CD4-positive, alpha-beta T cell (primary cell): ENCODE results near the gene CDHR2. TPM values are rescaled to one million over a fixed set of nuclear protein-coding genes. Genes with fewer than 3 reads are reported as not detected.
A peak's percentile ranks its signal among the peaks of the same experiment; 100 is the strongest.

Experiments
- ATAC-seq: fragments of 200-7000 bp; cut with Tn5 transposase; one replicate; pipeline ENCODE4 v1.10.0; 2022; ENCODE audit warnings: mild to moderate bottlenecking; ENCODE audit not compliant: poor library complexity
- CTCF ChIA-PET: fragments of 350-600 bp; sonication (Branson Sonifier 250); formaldehyde crosslinking; loops from one replicate; lab custom pipeline; 2021; ENCODE audit warnings: antibody characterized with exemption, inconsistent platforms; lab: Charles Lee
- POLR2A ChIA-PET: fragments of 350-600 bp; sonication (Branson Sonifier 250); formaldehyde crosslinking; loops from one replicate; lab custom pipeline; 2021; ENCODE audit warnings: antibody characterized with exemption, inconsistent platforms; lab: Charles Lee
- DNase-seq, 14 experiments: peaks; one replicate each; pipeline ENCODE4 v3.0.0-alpha.2; 2013 to 2020; ENCODE audit warnings: mixed read lengths in 2 of 14
- H3K27ac ChIP-seq, 2 donors: one replicate each; pipeline versions ENCODE4 v1.5.1 to v1.7.0; 2013; ENCODE audit warnings: low read length in 2 of 2, low read depth in 1 of 2, mild to moderate bottlenecking in 1 of 2
- H3K27me3 ChIP-seq, 2 experiments: 1 replicate in 1 of 2; 2 replicates in 1 of 2; pipeline versions ENCODE4 v1.6.1 to v1.7.0; 2013; ENCODE audit warnings: low read length in 2 of 2, control low read depth in 1 of 2, mild to moderate bottlenecking in 1 of 2, moderate library complexity in 1 of 2; ENCODE audit not compliant: insufficient read depth in 2 of 2, control insufficient read depth in 1 of 2
- H3K36me3 ChIP-seq: one replicate; pipeline ENCODE4 v1.6.1; 2013; ENCODE audit warnings: low read length, control low read depth; ENCODE audit not compliant: insufficient read depth
- H3K4me1 ChIP-seq: one replicate; pipeline ENCODE4 v1.6.1; 2013; ENCODE audit warnings: low read length, control low read depth; ENCODE audit not compliant: insufficient read depth
- H3K4me3 ChIP-seq: one replicate; pipeline ENCODE4 v1.5.1; 2013; ENCODE audit warnings: mild to moderate bottlenecking, low read length, moderate library complexity
- H3K9me3 ChIP-seq, 2 experiments: 1 replicate in 1 of 2; 2 replicates in 1 of 2; pipeline versions ENCODE4 v1.6.1 to v1.7.0; 2013; ENCODE audit warnings: low read length in 2 of 2, mild to moderate bottlenecking in 2 of 2, control low read depth in 1 of 2, moderate library complexity in 1 of 2; ENCODE audit not compliant: control insufficient read depth in 1 of 2, insufficient read depth in 1 of 2
- H3K27ac Mint-ChIP-seq: one replicate; pipeline ENCODE4 v1.8.0; 2020; ENCODE audit warnings: mixed read lengths
- H3K27me3 Mint-ChIP-seq: one replicate; pipeline ENCODE4 v1.8.0; 2021; ENCODE audit warnings: mixed read lengths
- H3K36me3 Mint-ChIP-seq: one replicate; pipeline ENCODE4 v1.8.0; 2021; ENCODE audit warnings: low read depth, mixed read lengths
- H3K4me1 Mint-ChIP-seq: one replicate; pipeline ENCODE4 v1.8.0; 2021; ENCODE audit warnings: low read depth, mixed read lengths
- H3K4me3 Mint-ChIP-seq: one replicate; pipeline ENCODE4 v1.8.0; 2020; ENCODE audit warnings: mild to moderate bottlenecking, mixed read lengths
- H3K9me3 Mint-ChIP-seq: one replicate; pipeline ENCODE4 v1.8.0; 2020; ENCODE audit warnings: mixed read lengths
- CTCF ChIP-seq: fragments of 200-600 bp; IDR thresholded peaks from one replicate; pipeline ENCODE4 v1.8.0; 2022; ENCODE audit warnings: antibody characterized with exemption, mild to moderate bottlenecking
- intact Hi-C, 2 experiments: fragments of 100-400 bp; cut with DNase I in 1 of 2; cut with micrococcal nuclease in 1 of 2; formaldehyde crosslinking; loops; one replicate each; pipeline versions ENCODE4 v1.15.1 to v1.9.0; 2023 to 2025; cut with DNase I, micrococcal nuclease
- total RNA-seq, 174 experiments: library from RNA in 2 of 174; stranded (reverse) in 2 of 174; gene quantifications; one replicate each; pipeline ENCODE4 v1.2.3 and lab custom pipeline; 2021 to 2026

Gene CDHR2
- total RNA-seq, 2 experiments from 2014 or later: 1.6 to 2.0 TPM

GRCh38 chr5:176577312-176578176 is 28.4 kb downstream of the CDHR2 start:
- ATAC-seq (no peak), DNase-seq (no peak)
- H3K27me3 Mint-ChIP-seq: no peaks in the 10 kb centered on the region
- POLR2A ChIA-PET: interaction anchor here (1.2 kb wide), 1 partner anchor 161 kb away, joined by 3 read pairs; the partner anchor contains the start of gene CLTB
- intact Hi-C loops: loop anchor here (1.0 to 10.0 kb wide), 3 partner anchors 161 to 845 kb away; partner anchors contain the start of gene CLTB (in 1 of the 2)
- H3K36me3 ChIP-seq: no peaks in the 10 kb centered on the region
- no peak overlapping the region for H3K27ac Mint-ChIP-seq
- H3K27me3 ChIP-seq: no peaks in the 10 kb centered on the region
- TF ChIP-seq CTCF: no peak
- H3K4me1 ChIP-seq: peaks cover 13% of the 10 kb centered on the region
- no peaks in the 10 kb centered on the region for H3K9me3 Mint-ChIP-seq
- H3K4me3 ChIP-seq: no peak overlapping the region
- no peak overlapping the region for H3K4me3 Mint-ChIP-seq
- H3K4me1 Mint-ChIP-seq: no peaks in the 10 kb centered on the region
- H3K9me3 ChIP-seq: no peaks in the 10 kb centered on the region
- CTCF ChIA-PET: no interaction called here
- H3K36me3 Mint-ChIP-seq: no peaks in the 10 kb centered on the region
- H3K27ac ChIP-seq: no peak overlapping the region

GRCh38 chr5:176578391-176578808 is 29.3 kb downstream of the CDHR2 start:
- POLR2A ChIA-PET: interaction anchor here (1.2 kb wide), 1 partner anchor 162 kb away, joined by 3 read pairs; the partner anchor contains the start of gene CLTB
- no peaks in the 10 kb centered on the region for H3K9me3 Mint-ChIP-seq

GRCh38 chr5:176579323-176579722 is 30.2 kb downstream of the CDHR2 start:
- Mint-ChIP-seq H3K27ac (no peak overlapping the region), H3K27me3 (no peaks in the 10 kb centered on the region), H3K4me1 (no peaks in the 10 kb centered on the region), H3K9me3 (no peaks in the 10 kb centered on the region), H3K36me3 (no peaks in the 10 kb centered on the region), H3K4me3 (no peak overlapping the region)
- Histone ChIP-seq H3K4me3 (no peak overlapping the region), H3K27me3 (no peaks in the 10 kb centered on the region), H3K4me1 (peaks cover 6% of the 10 kb centered on the region), H3K27ac (no peak overlapping the region), H3K36me3 (no peaks in the 10 kb centered on the region), H3K9me3 (peaks cover 4 to 11% of the 10 kb centered on the region in 2 experiments)
- intact Hi-C loops: loop anchor here in 1 of 2 experiments (5.0 to 10.0 kb wide), 2 partner anchors 375 to 847 kb away; no protein-coding TSS in a partner anchor
- TF ChIP-seq CTCF: no peak
- POLR2A ChIA-PET: no interaction called here
- no peak for ATAC-seq
- DNase-seq: no peak
- CTCF ChIA-PET: interaction anchor here (1.1 kb wide), 1 partner anchor 17 kb away, joined by 4 read pairs; no protein-coding TSS in a partner anchor

More at GRCh38 chr5:176578391-176578808, 29.3 kb downstream of the CDHR2 start:
- H3K9me3 ChIP-seq: peaks cover 0 to 1% of the 10 kb centered on the region in 2 experiments
- no peaks in the 10 kb centered on the region for H3K27me3 ChIP-seq
- no peaks in the 10 kb centered on the region for H3K27me3 Mint-ChIP-seq
- CTCF ChIA-PET: interaction anchor here (1.1 kb wide), 1 partner anchor 18 kb away, joined by 4 read pairs; no protein-coding TSS in a partner anchor
- no peak overlapping the region for H3K27ac Mint-ChIP-seq
- H3K4me1 ChIP-seq: peaks cover 13% of the 10 kb centered on the region
- no peaks in the 10 kb centered on the region for H3K4me1 Mint-ChIP-seq
- DNase-seq (peak; percentile 23 to 75 (median 42)), ATAC-seq (peak; percentile 71)
- no peaks in the 10 kb centered on the region for H3K36me3 Mint-ChIP-seq
- no peaks in the 10 kb centered on the region for H3K36me3 ChIP-seq
- peak; percentile 51 for TF ChIP-seq CTCF
- H3K4me3 Mint-ChIP-seq: no peak overlapping the region
- H3K4me3 ChIP-seq: no peak overlapping the region
- intact Hi-C loops: loop anchor here (1.0 to 10.0 kb wide), 3 partner anchors 162 to 846 kb away; partner anchors contain the start of gene CLTB (in 1 of the 2)
- H3K27ac ChIP-seq: no peak overlapping the region
